ENCODE data around the gene C1QBP. TPM values are rescaled to one million over a fixed set of nuclear protein-coding genes. Genes with fewer than 3 reads are reported as not detected.

The C1QBP gene
- total RNA-seq, 1 experiment from 2014 or later = 308 TPM

- CTCF ChIA-PET = interaction anchor here (1.3 kb wide), 1 partner anchor 17 kb away, joined by 6 read pairs; the partner anchor contains the start of gene C1QBP
Observed at GRCh38 chr17:5422505-5422904, 16.4 kb downstream of the C1QBP start.

DNA sequence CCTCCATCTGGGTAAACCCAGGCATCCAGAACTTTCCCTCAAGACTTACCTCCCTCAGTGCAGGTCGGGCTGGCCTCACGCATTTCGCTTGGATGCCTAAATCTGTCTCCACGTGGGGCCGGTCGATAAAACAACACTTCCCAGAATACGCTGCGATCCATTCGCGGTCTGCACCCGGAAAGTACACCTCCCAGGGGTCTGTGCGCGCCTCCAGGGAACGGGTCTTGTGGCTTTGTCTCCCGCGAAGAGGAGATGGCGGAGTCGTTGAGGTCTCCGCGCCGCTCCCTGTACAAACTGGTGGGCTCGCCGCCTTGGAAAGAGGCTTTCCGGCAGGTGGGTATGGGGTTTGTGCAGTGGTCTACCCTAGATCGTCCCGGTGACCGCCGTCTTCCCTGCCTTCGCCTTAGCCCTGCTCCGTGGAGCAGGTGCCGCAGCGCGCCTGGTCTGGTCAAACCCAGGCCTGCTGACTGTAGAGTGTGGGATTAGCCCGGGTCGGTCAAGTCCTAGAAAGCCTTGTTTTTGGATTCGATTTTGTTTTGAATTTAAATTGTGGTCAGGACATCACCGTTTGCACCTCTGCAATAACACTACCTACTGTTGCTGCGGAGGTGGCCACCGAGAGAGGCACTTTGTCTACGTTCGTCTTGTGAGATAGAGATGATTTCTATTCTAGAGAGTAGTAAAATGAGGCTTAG lies 18.8 kb downstream of the C1QBP start, which contains the start of gene RPAIN:
Gene RPAIN (plus strand): TSS at position 224 of the 695 bp plus-strand sequence. CDS start 29 bp downstream, at position 253.
- Histone ChIP-seq H3K9me3 (ENCODE audit: low read length) (no peaks in the 10 kb centered on the region), H3K9me2 (replicated peaks; ENCODE audit: low read length) (no peaks in the 10 kb centered on the region), H3K4me3 (ENCODE audit: low read length) (peak within 1 kb of the TSS; percentile 81), H4K20me1 (ENCODE audit: low read length) (0 out of 2 replicates have a peak, but pooled peaks cover 5% of the 10 kb centered on the region), H3K9ac (ENCODE audit: low read length) (peak within 1 kb of the TSS; percentile 92), H2AFZ (ENCODE audit: low read length) (peak within 1 kb of the TSS; percentile 85), H3K4me2 (ENCODE audit: low read length) (peak within 1 kb of the TSS; percentile 87), H3K79me2 (ENCODE audit: low read length) (peaks cover 62% of the 10 kb centered on the region), H3K27me3 (ENCODE audit: low read length) (no peaks in the 10 kb centered on the region), H3K36me3 (ENCODE audit: low read depth, low read length) (peaks cover 13% of the 10 kb centered on the region; the same call in 1 of the 2 replicates), H3K4me1 (ENCODE audit: insufficient read depth, low read length) (peaks cover 31% of the 10 kb centered on the region), H3F3A (ENCODE audit: low read length, unreplicated experiment) (no peaks in the 10 kb centered on the region), H3K27ac (ENCODE audit: low read length) (peak within 1 kb of the TSS; percentile 79)
- intact Hi-C loops (cut with micrococcal nuclease) = no loop called here
- BruUV-seq (replicated peaks) = TSS peak; percentile 61
- ChIA-PET CTCF (interaction anchor here (1.0 kb wide), 1 partner anchor 19 kb away, joined by 5 read pairs; the partner anchor contains the start of gene C1QBP), POLR2A (ENCODE audit: unreplicated experiment) (interaction anchor here (1.3 kb wide), 1 partner anchor 19 kb away, joined by 3 read pairs; the partner anchor contains the start of gene C1QBP)
- TF ChIP-seq EZH2 (IDR thresholded peaks at IDR 0.05; ENCODE audit: low read length, unreplicated experiment) = no peak
- TF ChIP-seq CTCF (conservative IDR thresholded peaks at IDR 0.05; ENCODE audit: low read depth, low read length) = no peak
- no peak for TF ChIP-seq EZH2phosphoT487 (IDR thresholded peaks at IDR 0.05; ENCODE audit: borderline replicate concordance, low read length)
- DNase-seq (peak; percentile 78), ATAC-seq (peak; percentile 73)

More at GRCh38 chr17:5422505-5422904, 16.4 kb downstream of the C1QBP start:
- DNase-seq (peak; percentile 85), ATAC-seq (peak; percentile 41)
- Histone ChIP-seq H3K4me2 (ENCODE audit: low read length) (peak overlapping the region; percentile 32), H3K27ac (ENCODE audit: low read length) (no peak overlapping the region), H3K79me2 (ENCODE audit: low read length) (peaks cover 43% of the 10 kb centered on the region), H3K4me1 (ENCODE audit: insufficient read depth, low read length) (peaks cover 20% of the 10 kb centered on the region), H2AFZ (ENCODE audit: low read length) (no peak overlapping the region), H3K36me3 (ENCODE audit: low read depth, low read length) (peaks cover 23% of the 10 kb centered on the region), H3K9me2 (replicated peaks; ENCODE audit: low read length) (no peaks in the 10 kb centered on the region), H3F3A (ENCODE audit: low read length, unreplicated experiment) (no peaks in the 10 kb centered on the region), H4K20me1 (ENCODE audit: low read length) (0 out of 2 replicates have a peak, but pooled peaks cover 5% of the 10 kb centered on the region), H3K9me3 (ENCODE audit: low read length) (no peaks in the 10 kb centered on the region), H3K9ac (ENCODE audit: low read length) (no peak overlapping the region), H3K27me3 (ENCODE audit: low read length) (no peaks in the 10 kb centered on the region), H3K4me3 (ENCODE audit: low read length) (no peak overlapping the region)
- no TSS peak for BruUV-seq (replicated peaks)
- intact Hi-C loops (cut with micrococcal nuclease) = loop anchor here (1.0 kb wide), 1 partner anchor 17 kb away; the partner anchor contains the start of gene C1QBP
- no peak for TF ChIP-seq EZH2 (IDR thresholded peaks at IDR 0.05; ENCODE audit: low read length, unreplicated experiment)
- no peak for TF ChIP-seq EZH2phosphoT487 (IDR thresholded peaks at IDR 0.05; ENCODE audit: borderline replicate concordance, low read length)
- no peak for TF ChIP-seq CTCF (conservative IDR thresholded peaks at IDR 0.05; ENCODE audit: low read depth, low read length)
- POLR2A ChIA-PET (ENCODE audit: unreplicated experiment) = no interaction called here
